Dermis microvascular lymphatic vessel endothelial cell (primary cell): ENCODE results near the gene DNAJC3. TPM values are rescaled to one million over a fixed set of nuclear protein-coding genes. Genes with fewer than 3 reads are reported as not detected.
"Not testable (repeated sequence)": the region's sequence is repeated elsewhere in the genome, so short reads cannot be mapped to it uniquely, and the experiment has no call there.

Experiments used
- DNase-seq, 2 donors: peaks; one replicate each; pipeline versions ENCODE4 v3.0.0 to v3.0.0-alpha.2; 2010; ENCODE audit warnings: low read depth in 2 of 2
- total RNA-seq: library from RNA; depleted of rRNA; stranded (reverse); fragments of >200 nt; gene quantifications from 2 replicates; pipeline ENCODE4 v1.2.1, GENCODE V29; 2014

Gene DNAJC3
- total RNA-seq, 1 donor from 2014 or later, result 51.5 TPM

DNA sequence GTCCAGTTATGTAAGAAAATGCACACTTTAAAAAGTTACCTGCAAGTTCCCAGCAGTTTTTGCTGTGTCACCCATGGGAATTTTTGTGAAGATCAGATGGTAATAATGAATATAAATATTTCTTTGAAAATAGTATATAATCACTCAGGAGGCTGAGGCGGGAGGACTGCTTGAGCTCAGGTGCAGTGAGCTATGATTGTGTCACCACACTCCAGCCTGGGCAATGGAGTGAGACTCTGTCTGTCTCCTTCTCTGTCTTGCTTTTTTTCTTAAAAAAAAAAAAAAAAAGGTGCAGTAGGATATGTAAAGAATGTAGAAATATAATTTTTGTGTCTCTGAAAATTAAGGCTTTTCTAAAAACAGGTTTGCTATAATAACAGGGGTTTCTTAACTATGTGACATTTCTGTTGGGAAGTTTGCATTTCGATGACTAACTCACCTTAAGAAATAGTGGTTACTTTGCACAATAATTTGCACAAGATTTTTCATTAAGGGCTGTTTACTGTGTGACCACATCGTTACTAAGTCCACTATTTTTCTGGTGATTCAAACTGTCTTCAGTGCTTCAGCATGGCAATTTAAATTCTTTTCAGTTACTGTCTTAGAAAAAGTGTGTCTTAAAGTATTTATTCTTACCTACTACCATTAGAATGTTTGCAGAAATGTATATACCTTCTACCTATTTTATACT, 37.3 kb downstream of the DNAJC3 start:
- no peak for DNase-seq

DNA sequence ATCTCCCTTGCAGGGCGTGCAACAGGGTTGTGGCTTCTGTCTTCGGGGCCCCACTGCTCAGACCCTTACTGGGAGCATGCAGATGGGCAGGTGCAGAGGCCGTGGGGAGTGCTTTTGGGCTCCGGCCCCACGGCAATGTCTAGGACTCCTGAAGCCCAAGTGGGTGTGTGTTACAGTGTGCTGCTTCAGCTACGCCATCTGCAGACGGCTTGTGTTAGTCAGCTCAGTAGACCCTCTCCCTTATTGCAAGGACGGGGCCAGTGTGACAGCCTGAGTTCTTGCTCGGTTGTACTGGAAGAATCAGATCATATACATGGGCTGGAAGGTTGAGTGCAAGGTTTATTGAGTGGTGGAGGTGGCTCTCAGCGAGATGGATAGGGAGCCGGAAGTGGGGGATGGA, 39.3 kb downstream of the DNAJC3 start:
- no peak for DNase-seq

- DNase-seq, result no peak
Measured at GRCh38 chr13:95722241-95722640, 45.3 kb downstream of the DNAJC3 start.

DNA sequence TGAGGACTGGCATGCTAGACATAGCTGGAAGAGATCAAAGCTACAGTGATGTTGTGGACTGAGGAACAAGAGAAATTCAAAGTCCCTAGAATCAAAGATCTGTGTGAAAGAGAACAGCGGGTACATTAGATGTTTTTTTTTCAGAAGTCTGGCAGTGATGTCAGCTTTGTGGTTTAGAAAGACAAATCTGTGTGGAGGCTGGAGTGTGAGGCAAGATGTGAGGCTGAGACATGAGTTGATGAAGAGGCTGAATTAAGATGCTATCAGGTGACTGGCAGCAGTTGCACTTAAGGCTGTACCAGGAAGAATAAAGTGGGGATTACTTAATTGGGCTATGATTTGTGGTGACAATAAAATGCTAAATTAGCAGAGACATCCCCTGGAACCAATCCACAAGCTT, 46.5 kb downstream of the DNAJC3 start:
- DNase-seq, result no peak

DNA sequence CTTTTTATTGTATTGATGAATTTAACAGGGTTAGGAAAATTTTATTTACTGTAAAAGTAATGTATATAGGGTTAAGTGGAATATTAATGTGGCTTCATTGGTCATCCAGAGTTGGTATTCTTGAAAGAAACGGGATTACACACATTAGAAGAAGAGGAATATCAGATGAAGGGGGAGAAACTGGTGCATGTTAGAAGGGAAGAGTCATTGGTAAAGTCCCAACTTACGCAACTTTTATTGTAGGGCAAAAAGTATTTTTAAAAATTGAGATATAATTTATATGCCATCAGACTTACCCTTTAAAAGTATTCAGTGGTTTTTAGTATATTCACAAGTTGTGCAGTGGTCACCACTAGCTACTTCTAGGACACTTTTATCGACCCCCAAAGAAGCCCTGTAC, 47.3 kb downstream of the DNAJC3 start:
- DNase-seq, result no peak

GRCh38 chr13:95726876-95727275, 49.9 kb downstream of the DNAJC3 start:
- no peak for DNase-seq

- DNase-seq, result no peak
Measured at GRCh38 chr13:95728957-95729356, 52.0 kb downstream of the DNAJC3 start.

GRCh38 chr13:95734124-95734523, 57.2 kb downstream of the DNAJC3 start:
- DNase-seq, result no peak

DNA sequence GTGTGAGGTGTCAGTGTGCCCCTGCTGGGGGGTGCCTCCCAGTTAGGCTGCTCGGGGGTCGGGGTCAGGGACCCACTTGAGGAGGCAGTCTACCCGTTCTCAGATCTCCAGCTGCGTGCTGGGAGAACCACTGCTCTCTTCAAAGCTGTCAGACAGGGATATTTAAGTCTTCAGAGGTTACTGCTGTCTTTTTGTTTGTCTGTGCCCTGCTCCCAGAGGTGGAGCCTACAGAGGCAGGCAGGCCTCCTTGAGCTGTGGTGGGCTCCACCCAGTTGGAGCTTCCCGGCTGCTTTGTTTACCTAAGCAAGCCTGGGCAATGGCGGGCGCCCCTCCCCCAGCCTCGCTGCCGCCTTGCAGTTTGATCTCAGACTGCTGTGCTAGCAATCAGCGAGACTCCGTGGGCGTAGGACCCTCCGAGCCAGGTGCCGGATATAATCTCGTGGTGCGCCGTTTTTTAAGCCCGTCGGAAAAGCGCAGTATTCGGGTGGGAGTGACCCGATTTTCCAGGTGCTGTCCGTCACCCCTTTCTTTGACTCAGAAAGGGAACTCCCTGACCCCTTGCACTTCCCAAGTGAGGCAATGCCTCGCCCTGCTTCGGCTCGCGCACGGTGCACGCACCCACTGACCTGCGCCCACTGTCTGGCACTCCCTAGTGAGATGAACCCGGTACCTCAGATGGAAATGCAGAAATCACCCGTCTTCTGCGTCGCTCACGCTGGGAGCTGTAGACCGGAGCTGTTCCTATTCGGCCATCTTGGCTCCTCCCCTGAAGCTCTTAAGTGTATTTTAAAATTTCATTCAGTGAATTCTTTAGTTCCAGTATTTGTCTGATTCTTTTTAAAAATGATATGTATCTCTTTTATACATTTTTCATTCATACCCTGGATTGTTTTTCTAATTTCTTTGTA, 63.4 kb downstream of the DNAJC3 start:
- DNase-seq, result not testable (repeated sequence)

GRCh38 chr13:95740979-95741320, 64.0 kb downstream of the DNAJC3 start:
- no peak for DNase-seq

GRCh38 chr13:95741584-95742563, 64.9 kb downstream of the DNAJC3 start:
- no peak for DNase-seq

- DNase-seq, result no peak
Measured at GRCh38 chr13:95743192-95743591, 66.3 kb downstream of the DNAJC3 start.

DNA sequence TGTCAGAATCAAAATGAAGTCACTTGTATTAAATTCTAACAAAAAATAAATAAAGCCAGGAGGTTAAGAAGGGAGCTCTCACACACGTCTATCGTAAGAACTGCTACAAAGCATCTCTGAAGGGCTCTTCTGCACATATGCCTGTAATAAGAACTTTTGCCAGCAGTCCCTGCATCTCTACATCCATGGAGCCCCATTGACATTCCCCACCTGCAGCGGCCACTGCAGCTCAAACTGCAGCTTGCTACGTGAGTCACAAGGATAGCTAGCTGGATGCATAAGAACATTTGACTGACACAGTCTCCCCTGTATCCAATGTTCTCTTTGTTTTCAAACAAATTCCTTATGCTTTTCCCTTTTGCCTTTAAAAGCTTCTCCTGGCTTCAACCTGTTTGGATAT, 68.3 kb downstream of the DNAJC3 start:
- no peak for DNase-seq

- no peak for DNase-seq
Measured at GRCh38 chr13:95745752-95746151, 68.8 kb downstream of the DNAJC3 start.

GRCh38 chr13:95749545-95749944, 72.6 kb downstream of the DNAJC3 start:
- DNase-seq, result no peak

DNA sequence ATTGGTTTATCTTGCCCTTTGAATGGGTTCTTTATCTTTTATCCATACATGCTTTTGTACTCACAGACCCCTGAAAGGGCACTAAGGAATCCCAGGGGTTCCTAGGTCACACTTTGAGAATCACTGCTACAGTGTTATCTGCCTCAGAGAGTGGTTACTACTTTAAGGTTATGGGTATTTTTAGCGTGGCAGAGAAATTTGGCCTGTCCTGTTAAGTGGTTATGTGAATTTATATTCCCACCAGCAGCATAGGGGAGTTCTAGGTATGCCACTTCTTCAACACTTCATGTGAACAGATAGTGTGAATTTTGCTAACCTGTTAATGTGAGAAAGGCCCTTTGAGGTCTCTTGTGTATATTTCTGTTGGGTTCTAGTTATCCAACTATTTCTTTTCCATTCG, 75.7 kb downstream of the DNAJC3 start:
- DNase-seq, result no peak

GRCh38 chr13:95754069-95754468, 77.1 kb downstream of the DNAJC3 start:
- DNase-seq, result no peak

GRCh38 chr13:95756072-95756471, 79.1 kb downstream of the DNAJC3 start:
- DNase-seq, result no peak

DNA sequence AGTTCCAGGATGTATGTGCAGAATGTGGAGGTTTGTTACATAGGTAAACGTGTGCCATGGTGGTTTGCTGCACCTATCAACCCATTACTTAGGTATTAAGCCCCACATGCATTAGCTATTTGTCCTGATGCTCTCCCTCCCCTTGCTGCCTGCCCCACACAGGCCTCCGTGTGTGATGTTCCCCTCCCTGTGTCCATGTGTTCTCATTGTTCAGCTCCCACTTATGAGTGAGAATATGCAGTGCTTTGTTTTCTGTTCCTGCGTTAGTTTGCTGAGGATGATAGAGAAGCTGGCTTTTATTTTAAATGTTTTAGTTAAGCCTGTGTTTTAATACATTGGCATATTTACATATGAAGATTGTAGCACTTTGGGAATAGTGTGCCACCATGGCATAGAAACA, 85.7 kb downstream of the DNAJC3 start:
- DNase-seq, result not testable (repeated sequence)

- no peak for DNase-seq
Measured at GRCh38 chr13:95763601-95764000, 86.7 kb downstream of the DNAJC3 start.

GRCh38 chr13:95771905-95772304, 95.0 kb downstream of the DNAJC3 start:
- no peak for DNase-seq

- no peak for DNase-seq
Measured at GRCh38 chr13:95779522-95779921, 102.6 kb downstream of the DNAJC3 start.
